Middle frontal gyrus (tissue), 1 donor: ENCODE results near the gene DCP1B.

ENCODE experiments used
- DNase-seq: peaks from one replicate; pipeline ENCODE4 v3.0.0-alpha.2; 2015; ENCODE audit warnings: low spot score; ENCODE audit errors: extremely low spot score

DCP1B gene

DNA sequence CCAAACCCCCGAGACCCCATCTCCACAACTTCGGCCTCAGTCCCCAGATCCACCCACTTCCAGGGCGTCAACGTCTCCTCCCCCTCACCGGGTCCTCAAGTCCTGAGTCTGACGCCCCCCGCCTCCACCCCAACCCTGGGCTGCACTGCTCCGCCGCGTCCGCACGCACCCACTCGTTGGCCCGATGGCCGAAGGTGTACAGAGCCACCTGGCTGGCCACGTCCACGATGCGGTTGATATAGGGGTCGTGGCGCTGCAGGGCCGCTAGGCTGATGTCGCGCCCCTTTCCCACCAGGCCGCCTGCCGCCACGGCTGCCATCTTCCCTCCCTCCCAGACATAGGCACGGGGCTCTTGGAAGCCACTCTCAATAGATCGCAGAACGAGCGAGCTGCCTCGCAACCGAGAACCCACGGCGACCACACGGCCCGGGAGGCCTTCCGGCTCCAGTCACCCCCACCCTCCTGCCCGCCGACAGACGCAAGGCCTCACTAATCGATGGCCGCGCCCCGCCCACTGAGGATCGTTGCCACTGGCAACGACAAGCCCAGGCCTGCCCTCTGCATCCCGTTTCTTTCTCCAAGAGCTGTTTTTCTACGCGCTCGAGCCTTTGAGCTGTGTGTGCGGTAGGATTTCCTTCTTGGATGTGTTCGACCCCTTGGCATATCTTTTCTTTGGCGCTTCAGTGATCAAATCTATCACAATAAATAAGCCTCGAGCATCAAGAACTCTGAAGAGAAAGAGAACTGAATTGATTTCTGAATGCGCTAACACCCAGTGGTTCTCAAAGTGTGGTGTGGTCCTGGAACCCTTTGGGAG, at the start of gene DCP1B:
Gene DCP1B, minus strand, starts transcription at position 345 of the 817 bp plus-strand sequence. Its CDS starts 26 bp downstream, at position 319.
- DNase-seq: peak; percentile 89

DNA sequence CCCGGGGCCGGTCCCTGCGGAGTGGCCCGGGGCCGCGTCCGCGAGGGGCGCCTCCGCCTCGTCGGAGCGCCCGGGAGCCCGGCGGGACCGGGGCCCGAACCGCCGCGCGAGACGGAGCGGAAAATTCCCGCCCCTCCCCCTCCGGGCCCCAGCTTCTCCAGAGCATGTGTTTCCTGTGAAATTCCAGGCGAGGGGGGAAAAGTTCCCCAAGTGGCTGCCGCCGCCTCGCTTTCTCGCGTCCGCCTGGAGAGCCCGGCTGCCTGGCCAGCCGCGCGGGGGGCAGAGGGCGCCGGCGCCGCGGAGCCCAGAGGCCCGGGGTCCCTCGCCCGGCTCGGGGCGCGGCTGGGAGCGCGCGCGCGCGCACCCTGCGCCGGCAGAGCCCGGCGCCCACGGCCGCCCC, 49.4 kb upstream of the DCP1B start:
- DNase-seq: no peak

DNA sequence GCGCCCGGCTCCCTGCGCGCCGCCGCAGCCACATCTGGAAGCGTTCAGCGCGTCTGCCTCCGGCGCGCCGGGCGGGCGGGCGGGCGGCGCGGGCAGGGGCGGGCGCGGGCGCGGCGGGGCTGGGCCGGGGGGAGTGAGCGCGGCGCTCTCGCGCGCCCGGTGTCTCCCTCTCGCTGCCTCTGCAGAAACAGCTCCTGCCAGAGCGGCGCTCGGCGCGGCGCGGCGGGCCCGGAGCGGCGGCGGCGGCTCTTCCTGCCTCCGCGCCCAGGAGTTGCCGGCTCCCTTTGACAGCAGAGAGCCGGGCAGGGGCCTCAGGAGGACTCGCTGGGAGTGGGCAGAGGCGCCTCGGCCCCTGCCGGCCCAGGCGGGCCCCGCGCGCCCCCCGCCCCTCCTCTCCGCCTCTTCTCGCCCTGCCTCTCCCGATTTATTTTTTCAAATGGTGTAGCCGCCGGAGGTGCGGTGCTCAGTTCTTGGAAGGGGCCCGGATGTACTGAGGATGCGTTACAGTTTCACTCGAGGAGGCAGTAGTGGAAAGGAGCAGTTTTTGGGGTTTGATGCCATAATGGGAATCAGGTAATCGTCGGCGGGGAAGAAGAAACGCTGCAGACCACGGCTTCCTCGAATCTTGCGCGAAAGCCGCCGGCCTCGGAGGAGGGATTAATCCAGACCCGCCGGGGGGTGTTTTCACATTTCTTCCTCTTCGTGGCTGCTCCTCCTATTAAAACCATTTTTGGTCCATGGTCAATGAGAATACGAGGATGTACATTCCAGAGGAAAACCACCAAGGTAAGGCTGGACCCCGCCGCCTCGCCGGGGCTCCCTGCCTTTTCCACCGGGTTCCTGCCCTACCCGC, 48.8 kb upstream of the DCP1B start, which contains the start of gene CACNA1C:
Gene CACNA1C, plus strand, starts transcription at position 162 of the 853 bp plus-strand sequence. Its CDS starts 576 bp downstream, at position 738.
- DNase-seq: no peak

DNA sequence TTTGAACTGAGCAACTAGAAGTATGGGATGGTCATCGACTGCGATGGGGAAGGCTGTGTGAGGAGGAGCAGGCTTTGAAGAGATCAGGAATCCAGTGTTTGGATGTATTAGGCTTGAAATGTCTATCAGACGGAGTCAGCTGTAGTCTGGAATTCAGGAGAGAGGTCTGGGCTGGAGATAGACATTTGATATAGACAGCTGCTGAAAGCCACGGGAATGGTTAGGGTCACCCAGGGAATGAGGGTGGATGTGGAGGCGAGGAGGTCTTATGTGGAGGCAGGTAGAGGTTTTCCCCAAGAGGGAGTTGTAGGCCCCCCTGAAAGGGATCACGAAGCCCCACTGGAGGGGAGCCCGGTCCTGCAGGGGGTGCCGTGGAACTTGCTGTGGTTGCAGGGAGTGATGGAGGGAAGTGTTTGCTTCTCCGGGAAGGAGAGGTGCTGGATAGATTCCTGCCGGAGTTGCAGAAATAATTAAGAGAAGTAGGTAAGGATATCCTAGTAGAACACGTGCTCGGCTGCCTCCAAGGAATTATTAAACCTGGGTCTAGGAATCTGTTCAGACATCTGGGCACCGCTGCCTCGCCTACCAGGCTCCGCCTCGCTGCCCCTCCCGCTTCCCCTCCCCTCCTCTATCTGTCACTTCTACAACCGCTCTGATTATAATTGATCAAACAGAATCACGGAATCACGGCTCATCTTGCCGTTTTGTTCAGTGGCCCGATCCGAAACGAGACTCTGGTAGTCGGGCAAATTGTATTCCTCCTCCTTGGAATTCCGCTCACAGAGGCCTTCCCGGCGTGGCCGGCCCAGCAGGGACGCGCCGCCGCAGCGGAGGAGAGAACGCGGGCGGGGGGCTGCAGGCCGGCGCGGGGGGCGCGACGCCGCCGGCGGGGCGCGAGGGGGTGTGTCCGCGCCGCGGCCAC, 47.7 kb upstream of the DCP1B start:
- no peak for DNase-seq

DNA sequence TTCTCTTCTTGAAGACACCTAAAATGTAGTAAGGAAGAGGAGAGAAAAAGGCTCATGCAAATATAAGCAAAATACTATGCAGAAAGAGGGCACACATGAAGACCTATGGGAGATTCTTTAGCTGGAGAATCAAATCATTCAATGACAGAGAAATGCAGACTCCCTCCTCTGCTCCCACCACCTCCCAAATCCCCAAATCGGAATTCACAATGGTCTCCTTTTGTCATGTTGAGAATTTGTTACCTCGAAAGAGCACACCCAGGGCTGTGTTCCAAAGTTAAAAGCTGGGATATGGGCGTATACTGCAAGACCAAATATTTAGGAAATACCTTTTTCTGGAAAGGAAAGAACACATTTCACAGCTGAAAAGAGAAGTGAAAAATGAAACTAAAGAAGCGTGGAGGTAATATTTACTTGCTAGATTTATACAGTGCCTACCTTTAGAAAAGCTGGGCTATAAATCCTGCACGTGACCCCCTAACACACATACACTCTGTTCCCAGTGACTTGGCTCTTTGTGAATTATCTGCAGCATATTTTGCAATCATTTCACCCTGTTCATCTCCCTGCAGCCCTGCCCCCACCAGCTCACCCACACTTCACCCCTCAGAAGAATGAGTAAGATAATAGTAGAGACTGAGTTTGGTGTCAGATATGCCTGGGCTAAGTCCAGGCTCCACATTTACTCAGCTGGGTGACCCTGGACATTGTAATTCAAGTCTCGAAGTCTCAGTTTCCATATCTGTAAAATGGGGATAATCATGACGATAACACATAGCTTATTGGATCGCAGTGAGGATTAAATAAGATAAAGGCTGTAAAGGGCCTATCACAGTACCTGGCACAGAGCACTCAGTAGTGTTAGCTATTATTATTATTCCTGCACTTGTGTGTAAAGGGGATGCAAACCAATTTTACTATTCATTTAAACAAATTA, 45.6 kb upstream of the DCP1B start:
- no peak for DNase-seq

DNA sequence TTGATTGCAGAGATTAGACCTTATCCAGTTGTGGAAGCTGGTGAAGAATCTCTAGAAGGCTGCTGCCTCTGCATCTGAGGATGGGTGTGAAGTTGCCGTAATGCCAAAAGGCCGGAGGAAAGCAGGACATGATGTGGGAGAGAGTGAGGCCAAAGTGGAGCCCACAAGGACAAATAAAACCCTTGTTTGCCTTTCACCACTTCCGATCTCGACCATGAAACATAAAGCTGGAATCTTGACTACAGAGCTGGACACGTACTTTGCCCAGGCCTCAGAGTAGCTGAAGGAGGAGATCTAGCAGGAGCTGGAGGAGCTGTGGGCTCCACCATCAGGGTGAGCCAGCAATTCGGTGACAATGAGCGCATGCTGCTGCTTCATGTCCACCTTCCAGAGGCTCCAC, 43.5 kb upstream of the DCP1B start:
- DNase-seq: no peak

DNA sequence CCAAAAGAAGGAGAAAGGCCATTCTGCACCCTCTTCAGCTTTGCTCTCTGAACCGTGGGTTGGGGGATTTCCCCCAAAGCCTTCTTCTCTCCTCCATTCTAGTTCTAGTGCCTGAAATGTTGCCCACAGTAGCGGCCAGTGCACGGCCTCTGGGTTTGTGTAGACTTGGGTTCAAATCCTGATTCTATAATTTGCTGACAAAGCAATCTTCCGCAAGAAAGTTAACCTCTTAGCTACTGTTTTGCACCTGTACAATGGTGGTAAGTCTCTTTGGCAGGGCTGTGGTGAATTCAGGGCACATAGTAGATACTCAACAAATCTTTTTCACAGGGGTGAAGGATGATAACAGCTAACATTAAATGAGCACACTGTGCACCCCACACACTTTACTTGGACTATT, 42.7 kb upstream of the DCP1B start:
- DNase-seq: no peak

DNA sequence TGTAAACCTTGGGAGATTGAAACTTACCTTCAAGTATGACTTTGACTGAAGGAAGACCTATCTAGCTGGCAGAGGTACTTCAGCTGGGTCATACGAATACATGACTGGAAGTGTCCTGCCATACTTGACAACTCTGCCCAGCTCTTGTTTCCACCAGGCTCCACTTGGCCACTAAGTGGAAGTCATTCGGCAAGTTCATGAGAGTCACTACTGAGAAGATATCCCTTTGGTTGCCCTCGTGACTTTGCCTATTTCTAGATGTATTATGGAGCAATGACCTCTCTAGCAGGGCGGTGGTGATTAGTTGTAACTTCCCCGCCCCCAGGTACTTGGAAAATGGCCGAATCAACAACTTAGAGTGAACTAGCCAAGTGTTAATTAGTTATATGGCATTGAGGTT, 39.9 kb upstream of the DCP1B start:
- DNase-seq: no peak

DNA sequence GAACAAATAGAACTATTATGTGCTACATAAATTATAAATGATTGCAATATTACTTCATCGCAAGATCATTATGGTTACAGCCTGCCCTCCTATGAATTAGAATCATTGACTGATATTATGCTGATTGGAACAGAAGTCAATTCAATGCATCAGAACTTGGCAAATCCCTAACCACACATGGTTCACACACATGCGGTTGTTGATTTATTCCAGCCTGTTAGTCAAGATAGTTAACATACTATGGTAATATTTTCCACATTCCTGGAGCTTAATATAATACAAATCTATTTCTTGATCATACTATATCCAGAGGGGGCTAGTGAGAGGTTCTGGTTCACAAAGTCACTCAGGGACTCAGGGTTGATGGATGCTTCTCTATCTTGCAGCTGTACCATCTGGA, 38.8 kb upstream of the DCP1B start:
- DNase-seq: no peak

DNA sequence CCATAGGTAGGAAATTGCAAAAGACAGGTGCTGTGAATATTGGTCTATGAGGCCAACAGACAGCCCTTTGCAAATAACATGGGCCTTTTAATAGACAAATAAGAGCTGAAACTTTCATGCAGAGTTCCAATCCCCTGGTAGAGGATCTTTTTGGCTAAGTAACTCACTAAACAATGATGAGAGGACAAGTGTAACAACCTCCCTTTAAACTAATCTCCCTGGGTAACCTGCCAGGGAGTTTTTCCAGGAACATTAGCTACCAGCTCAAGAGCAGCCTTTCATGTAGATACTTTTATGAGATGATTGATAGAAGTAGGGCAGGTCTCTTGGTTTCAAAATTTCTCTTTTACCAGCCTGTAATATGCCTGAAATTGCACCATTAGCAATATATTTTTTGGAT, 34.8 kb upstream of the DCP1B start:
- no peak for DNase-seq

DNA sequence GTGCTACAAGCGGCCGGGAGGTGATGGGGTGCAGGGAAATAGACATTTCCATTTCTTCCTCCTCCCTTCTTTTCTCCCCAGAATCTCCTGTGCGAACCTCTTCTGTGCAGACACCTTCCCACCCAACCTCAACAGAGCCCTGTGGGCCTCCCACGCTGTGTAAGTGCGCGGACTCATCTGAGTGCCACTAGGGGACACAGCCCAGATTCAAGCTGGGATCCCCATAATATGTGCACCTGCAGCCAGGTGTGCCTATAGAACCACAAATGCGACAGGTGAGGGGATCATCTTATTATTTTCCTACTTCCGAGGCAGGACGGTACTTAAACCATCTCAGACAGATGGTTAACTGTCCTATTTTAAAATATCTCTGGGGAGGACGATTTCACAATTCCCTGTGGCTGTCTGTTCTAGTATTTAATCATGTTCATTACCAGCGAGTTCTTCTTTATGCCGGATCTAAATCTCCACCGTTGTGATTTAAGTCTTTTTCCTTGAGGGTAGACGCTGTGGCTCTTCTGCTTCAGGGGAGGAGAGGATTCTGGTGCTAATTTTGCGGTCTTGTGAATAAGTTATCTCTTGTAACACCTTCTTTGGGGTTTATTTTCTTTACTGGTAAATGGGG, 31.3 kb upstream of the DCP1B start:
- DNase-seq: no peak

DNA sequence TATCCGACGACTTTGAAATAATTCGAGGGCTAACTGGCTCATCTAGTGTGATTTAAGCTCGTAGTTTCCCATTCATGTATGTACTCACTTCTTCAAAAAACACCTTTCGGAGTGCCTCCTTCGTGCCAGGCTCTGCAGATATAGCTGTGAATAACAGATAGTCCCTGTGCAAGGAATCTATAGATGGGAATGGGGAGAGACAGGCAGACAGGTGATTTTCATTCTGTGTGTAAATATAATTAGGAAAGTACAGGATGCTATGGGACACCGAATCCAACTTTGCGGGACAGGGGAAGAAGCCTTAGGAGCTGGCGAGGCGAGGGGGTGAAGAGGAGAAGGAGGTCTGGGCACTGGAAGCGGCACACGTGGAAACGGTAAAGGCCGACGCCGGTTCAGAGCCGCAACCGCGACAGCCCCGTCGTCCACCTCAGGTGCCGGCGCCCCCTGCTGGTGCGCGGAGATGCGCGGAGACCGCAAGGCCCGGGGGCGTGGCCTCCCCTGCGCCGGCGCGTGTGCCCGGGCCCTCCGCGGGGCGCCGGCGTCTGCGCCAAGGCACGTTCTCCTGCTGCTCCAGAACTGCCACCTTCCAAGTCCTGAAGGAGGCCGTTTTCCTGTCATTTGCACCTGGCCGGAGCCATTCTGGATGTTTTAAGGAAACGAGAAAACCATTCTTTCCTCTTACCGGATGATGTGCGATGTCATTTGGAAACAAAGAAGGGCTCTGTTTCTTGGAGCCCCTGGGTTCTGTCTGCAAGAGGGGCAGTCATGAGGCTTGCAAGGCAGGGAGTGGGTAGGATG, 30.6 kb upstream of the DCP1B start:
- DNase-seq: peak; percentile 66

DNA sequence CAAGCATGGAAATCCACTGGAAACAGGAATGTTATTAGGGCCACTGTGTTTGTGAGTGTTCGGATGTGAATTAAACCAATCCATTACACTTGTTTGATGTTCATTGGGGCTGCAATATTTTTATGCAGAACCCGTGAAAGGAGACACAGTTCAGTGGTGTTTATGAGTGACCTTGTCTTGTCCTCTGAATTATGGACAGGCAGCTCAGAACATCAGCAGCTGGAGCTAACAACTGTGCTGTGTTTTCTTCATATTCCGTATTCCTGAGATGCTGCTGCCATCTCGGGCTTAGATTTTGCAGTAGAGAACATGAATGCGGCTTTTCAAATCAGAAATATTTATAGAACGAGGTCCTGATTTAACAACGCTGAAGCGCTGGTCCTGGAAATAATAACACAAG, 28.2 kb upstream of the DCP1B start:
- no peak for DNase-seq

DNA sequence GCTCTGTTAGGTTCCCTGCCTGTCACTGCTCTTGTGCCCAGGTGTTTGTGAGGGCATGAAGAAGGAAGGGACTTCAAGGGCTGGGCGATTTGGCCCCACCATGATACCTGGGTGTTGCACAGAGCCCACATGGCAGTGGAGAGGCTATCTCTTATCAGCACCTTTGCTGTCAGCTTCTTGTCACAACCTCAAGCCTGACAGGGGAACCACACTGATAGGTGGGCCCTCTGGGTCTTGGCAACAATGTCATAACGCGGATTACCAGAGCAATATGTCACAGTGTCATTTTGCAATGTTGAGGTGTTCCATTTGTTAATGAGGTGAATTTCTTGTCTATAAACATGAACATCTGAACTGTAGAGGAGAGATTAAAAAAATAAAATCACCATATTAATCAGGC, 25.6 kb upstream of the DCP1B start:
- DNase-seq: no peak

DNA sequence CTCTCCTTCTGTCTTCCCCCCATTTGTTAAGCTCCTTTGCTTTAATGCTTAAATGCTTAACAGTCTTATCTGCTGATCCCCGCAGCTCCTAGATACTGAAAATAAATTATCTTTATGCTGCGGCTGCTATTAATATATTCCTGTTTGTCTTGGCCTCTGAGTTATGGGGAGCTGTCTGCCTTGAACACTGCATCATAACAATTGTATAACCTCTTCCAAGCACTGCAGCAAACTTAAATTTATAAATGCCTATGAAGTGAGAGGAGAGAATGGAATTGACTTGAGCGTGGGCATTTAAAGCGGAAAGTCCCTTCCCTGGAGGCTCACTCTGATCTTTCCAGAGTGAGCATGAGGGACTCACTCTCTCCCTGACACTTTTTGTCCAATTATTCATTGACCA, 23.1 kb upstream of the DCP1B start:
- no peak for DNase-seq

DNA sequence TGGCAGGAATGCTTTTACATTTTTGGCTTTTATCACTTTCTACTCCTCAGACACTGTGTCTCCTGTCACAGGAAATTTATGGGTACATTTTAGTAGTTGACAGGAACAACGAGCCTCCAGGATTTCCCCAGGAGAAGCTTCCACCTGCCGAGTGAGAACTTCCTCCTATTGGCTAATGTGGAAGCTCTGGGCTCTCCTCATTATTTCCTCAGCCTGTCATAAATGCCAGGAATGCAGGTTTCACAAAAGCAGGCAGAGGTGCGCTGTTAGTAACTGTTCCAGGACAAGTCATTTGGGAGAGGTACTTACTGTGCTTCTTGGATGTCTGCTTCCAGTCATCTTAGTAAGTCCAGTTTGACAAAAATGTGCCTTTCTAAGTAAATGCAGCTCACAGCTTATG, 19.1 kb upstream of the DCP1B start:
- no peak for DNase-seq

DNA sequence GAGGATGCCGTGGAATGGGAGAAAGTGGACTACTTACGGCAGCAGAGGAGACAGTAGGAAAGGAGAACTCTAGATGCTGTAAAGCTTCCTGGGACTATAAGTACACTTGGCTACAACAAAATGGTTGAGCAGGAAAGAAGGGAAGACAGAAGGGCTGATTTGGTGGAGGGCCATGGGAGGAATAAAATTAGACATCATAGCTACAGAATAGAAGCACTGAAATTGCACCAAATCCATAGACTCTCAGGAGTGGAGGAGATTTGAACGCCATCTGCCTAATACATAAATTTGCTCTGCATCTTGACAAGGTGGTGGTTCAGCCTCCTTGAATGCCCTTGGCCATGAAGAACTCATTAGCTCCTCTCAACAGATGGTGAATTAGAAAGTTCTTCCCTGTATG, 16.3 kb upstream of the DCP1B start:
- no peak for DNase-seq

DNA sequence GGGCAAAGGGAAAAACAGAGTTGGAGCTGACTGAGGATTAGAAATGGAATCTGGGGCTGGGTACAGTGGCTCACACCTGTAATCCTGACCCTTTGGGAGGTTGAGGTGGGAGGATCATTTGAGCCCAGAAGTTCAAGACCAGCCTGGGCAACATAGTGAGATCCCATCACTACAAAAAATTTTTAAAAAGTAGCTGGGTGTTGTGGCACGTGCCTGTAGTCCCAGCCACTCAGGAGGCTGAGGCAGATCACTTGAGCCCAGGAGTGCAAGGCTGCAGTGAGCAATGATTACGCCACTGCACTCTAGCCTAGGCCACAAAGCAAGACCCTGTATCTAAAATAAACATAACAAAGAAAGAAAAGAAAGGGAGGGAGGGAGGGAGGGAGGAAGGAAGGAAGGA, 14.9 kb upstream of the DCP1B start:
- no peak for DNase-seq

DNA sequence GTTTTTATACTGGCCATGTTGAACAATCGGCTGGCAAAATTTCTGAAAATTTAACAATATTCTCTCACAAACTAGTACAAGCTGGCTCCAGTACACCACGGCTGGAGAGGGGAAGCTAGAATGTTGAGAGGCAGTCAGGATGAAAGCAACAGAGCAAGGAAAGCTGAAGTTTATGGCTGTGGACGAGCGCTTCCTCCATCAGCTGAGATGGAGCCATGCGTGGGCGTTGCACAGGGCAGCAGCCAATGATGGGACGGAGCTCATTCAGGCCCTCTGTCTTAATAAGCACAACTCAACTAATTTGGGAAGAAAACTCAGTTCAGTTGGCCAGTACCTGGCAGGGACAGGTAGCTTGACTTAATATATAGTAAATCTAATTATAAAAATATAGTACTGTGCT, 14.1 kb upstream of the DCP1B start:
- DNase-seq: no peak
